Islet precursor cell (in vitro differentiated cells): ENCODE results near the gene UAP1L1.

Experiments used
- DNase-seq: peaks from one replicate; pipeline ENCODE4 v3.0.0-alpha.2; 2018

The UAP1L1 gene

GRCh38 chr9:137042751-137043727 is 34.3 kb upstream of the UAP1L1 start:
- no peak for DNase-seq

- DNase-seq: no peak
Observed at GRCh38 chr9:137044037-137044436, 33.3 kb upstream of the UAP1L1 start.

DNA sequence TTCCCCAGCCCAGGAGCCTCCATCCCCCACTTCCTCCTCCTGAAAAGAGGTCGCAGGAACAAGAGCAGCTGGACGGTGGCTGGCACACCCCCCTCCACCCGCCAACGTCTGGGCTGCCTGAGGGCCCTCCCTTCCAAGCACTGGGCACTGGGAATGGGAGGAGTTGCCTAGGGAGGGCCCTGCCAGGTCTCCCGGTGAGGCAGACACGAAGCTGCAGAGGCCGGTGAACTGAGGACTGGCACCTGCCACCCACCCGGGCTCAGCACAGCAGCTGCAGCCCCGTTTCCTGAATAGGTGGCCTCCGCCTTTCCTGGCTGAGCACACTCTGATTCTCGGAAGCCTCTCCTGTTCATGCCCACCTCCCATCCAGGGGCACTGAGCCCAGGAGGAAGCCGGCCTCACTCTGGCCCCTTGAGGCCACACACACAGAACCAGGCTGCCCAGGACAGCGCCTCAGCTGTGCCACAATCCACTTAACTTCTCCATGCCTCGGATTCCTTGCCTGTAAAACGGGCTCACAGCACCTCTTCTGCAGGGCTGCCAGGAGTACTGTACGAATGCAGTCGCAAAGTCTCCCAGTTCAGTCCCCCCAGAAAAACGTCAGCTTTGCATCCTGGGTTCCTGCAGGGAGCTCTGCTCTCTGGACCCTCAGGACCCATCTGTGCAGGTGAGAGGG is 32.7 kb upstream of the UAP1L1 start:
- no peak for DNase-seq

DNA sequence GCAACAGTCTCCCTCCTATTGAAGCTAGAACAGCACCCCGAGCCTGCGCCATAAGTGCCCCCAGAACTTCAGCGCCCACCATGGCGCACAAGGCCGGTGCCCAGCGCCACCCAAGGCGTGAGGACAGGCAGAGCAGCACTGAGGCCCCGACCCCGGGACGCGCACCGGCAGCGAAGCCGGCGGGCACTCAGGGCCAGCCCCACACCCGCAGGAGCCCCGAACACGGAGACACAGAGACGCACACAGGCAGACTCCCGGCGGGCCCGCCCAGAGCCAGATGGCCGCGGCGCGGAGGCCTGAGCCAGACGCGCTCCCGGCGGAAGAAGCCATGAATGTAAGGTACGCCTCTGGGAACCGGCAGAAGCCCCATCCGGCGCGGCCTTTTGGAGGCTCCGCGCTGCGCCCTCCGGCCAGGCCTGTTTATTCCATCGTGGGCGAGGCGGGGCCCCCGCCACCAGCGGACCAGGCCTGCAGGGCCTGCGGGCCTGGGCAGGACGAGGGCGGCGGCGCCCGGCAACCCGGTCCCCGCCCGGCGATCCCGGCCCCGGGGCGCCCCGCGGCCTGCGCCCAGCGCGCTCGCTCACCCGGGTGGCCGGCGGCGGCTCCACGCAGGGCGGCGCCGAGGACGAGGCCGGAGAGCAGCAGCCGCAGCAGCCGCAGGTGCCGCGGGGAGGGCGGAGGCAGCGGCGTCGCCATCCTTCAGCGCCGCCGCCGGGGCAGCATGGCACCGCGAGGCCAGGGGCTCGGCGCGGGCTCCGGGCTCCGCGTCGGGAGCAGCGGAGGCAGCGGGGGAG is 31.8 kb upstream of the UAP1L1 start:
- peak; percentile 71 for DNase-seq

GRCh38 chr9:137046088-137046787 is 31.1 kb upstream of the UAP1L1 start, which contains the start of gene NPDC1:
TSS of gene NPDC1 (minus strand) at chr9:137046177. CDS start at chr9:137045989, 188 bp downstream.
- DNase-seq: peak; percentile 94

DNA sequence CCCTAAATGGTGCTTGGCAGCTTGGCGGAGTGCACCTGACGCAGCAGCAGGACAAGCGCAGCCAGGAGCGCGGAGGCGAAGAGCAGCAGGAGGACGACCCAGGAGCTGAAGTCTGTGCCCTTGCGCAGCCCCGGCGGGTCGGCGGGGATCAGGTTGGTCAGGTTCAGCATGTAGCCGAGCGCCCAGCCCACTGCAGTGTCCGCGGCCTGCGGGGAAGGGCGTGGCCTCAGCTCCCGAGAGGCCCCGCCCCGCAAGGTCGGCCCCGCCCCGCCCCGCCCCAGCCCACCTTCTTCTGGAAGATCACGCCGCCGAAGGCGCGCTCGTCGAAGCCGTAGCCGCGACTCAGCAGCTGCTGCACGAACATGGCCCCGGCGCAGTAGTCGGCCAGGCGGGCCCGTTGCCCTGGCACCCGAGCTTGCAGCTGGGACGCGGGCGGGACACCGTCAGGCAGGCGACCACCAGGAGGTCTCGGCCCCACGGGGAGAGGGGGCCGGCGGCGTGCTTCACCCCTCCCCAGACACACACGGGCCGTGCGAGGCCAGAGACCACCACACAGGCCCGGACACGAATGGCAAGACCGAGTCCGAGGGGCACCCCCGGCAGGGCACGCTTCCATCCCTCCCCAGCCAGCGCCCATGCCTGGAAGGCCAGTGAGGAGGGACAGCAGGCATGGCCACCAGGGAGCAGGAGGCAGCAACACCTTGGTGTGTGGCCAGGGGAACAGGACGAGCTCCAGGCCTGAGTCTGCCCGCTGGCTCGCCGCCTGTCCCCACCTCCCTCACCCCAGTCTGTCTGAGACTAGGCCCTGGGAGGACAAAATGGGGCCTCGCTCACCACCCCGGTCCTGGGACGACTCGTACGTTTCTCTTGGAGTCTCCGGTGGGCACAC is 28.4 kb upstream of the UAP1L1 start:
- DNase-seq: peak; percentile 72

GRCh38 chr9:137049544-137050449 is 27.5 kb upstream of the UAP1L1 start:
- peak; percentile 80 for DNase-seq

DNA sequence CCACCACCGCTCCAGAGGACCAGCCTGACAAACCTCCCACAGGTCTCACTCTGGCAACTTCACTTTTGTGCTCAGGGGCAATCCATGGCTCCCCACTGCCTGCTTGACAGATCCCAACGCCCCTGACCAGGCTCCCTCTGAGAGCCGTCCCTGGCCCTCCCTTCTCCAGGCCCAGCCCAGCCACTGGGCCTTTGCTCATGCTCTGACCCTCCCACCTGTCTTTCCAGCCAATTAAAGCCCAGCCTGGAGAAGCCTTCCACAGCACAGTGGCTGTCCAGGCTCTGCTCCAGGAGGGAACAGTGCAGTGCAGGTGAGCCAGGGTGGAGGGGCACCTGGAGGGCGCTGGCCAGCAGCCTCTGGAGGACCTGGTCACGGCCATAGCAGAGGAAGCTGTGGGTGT is 26.7 kb upstream of the UAP1L1 start:
- no peak for DNase-seq

- no peak for DNase-seq
Observed at GRCh38 chr9:137051145-137051724, 26.1 kb upstream of the UAP1L1 start.

- DNase-seq: no peak
Observed at GRCh38 chr9:137052293-137052692, 25.0 kb upstream of the UAP1L1 start.

- DNase-seq: no peak
Observed at GRCh38 chr9:137052998-137053943, 24.0 kb upstream of the UAP1L1 start.

- peak; percentile 78 for DNase-seq
Observed at GRCh38 chr9:137053944-137054931, 23.1 kb upstream of the UAP1L1 start, which contains the start of gene ENTPD2. TSS of gene ENTPD2 (minus strand) at chr9:137054061. CDS start at chr9:137053997, 64 bp downstream.

DNA sequence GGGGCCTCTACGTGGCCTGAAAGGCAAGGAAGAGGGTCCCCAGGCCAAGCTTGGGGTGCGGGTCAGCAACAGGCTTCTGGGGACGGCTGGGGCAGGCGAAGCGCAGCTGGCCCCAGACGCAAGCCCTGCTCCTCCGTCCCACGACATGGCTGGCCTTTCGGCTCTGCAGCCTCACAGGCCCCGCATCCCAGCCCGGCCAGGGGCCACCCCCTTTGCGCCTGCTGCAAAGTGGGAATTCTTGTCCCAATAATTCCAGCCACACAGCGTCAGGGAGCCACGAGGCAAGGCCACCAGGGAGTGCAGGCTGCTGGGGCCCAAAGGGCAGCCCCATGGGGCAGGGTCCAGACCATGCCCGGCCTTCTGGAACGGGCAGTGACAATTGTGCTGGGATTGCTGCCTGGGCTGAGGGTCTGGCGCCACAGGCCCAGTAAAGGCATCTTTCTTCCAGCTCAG is 22.4 kb upstream of the UAP1L1 start:
- DNase-seq: no peak

DNA sequence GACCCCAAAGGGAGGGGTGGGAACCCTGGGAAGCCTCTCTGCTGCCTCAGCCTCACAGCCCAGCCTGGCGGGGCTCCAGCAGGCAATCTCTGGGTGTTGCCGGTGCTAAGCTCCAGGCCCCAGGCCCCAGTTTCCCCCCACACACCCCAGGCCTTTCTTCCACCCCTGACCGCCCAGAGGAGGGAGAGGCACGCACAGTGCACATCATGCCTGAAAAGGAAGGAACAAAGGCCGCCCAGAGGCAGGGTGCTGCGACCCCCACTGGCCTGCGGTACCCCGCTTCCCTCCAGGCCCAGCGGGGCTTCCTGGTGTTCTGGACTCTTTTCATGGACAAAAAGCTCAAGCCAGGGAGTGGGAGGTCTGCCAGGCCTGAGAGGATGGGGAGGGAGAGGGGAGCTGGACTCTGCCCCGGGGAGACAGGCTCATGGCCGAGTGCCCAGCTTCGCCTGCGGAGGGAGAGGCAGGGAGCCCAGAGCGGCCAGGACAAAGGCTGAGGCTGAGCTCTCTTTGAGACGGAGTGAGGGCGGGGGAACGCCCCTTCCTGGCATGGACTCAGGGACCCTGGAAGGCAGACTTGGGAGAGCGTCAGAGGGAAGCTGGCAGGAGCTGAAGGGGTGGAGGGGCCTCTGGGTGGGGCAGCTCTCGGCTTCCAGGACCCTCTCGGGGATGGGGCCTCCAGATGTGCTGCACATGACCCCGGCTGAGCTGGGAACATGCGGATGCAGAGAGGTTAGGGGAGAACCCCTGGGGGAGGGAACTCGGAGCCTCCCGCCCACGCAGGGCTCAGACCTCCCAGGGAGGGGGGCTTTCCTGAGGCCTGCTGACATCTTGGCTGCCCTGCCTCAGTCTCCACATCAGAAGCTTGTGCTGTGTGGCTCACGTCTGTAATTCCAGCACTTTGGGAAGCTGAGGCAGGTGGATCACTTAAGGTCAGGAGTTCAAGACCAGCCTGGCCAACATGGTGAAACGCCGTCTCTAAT is 21.6 kb upstream of the UAP1L1 start:
- no peak for DNase-seq

DNA sequence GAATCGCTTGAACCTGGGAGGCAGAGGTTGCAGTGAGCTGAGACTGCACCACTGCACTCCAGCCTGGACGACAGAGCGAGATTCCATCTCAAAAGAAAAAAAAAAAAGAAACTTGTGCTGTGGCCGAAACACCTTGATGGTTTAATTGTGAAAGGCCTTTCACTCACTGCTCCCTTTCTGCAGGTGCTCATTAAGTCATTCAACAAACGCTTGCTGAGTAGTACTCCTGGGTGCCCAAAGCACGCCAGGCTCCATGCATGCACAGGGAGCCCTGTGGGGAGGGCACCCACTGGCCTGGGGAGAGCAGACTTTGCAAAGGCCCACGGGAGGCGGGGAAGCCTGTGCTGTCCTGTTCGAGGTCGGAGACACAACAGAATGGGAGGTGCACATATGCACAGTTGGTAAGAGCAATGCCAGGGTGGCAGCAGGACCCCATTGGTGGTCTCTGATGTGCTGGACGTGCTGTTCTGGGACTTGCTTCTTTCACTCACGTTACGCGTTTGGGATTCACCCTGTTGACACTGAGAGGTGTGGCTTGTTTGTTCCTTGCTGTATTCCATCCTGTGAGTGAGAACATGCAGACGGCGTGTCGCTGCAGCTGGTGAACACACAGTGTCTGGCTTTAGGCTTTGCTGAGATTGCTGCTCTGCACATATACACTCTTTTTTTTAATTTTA is 20.4 kb upstream of the UAP1L1 start:
- DNase-seq: no peak
